ENCODE data around the gene MORC2.

DNA sequence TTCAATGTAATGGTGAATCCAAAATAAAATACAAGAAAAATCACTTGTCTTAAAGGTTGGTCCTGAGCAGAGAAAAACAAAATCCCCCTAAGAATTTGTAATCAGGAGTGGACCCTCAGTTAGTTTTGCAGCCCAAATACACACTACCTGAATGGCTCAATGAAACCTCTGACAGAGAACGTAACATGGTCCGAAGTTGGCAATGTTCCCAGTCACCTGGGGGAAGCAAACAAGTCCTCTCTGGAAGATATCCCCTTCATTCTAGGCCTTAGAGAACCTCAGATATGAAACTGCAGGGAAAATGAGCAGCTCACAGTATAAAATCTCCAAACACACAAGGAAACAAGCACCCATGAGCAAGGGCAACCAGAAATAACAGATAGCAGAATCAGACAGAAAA, 58.2 kb downstream of the MORC2 start:
- TF ChIP-seq YY1 (IDR thresholded peaks at IDR 0.05; ENCODE audit: insufficient read depth, insufficient read length), result no peak
- TF ChIP-seq ZNF274 (IDR thresholded peaks at IDR 0.05; ENCODE audit: low read depth, low read length), result no peak

Measured in NT2/D1 (cell line).